ENCODE data around the gene LRRN2. TPM values are rescaled to one million over a fixed set of nuclear protein-coding genes. Genes with fewer than 3 reads are reported as not detected.

LRRN2 gene
- total RNA-seq, 4 donors from 2014 or later, result 0.10 to 0.32 TPM; not detected in 2

GRCh38 chr1:204714861-204715511 lies 29.4 kb upstream of the LRRN2 start:
- DNase-seq (ENCODE audit: low spot score in 2 of 2), result peak in 1 of 2 donors; percentile 54
- H3K4me3 ChIP-seq (ENCODE audit: low read depth, poor library complexity, severe bottlenecking), result no peak overlapping the region
- intact Hi-C loops (cut with DNase I; ENCODE audit: low total_unique reads), result no loop called here
- WGBS, 2 donors, result 58 to 62% methylated on average over 12 of the region's 12 CpGs
- no peak for TF ChIP-seq POLR2A (IDR thresholded peaks at IDR 0.05)
- TF ChIP-seq CTCF (IDR thresholded peaks at IDR 0.05), result no peak

- intact Hi-C loops (cut with DNase I; ENCODE audit: low total_unique reads), result no loop called here
- 66 to 71% methylated on average over 6 of the region's 6 CpGs for WGBS, 2 donors
- no peak for TF ChIP-seq POLR2A (IDR thresholded peaks at IDR 0.05)
- TF ChIP-seq CTCF (IDR thresholded peaks at IDR 0.05), result no peak
- no peak overlapping the region for H3K4me3 ChIP-seq (ENCODE audit: low read depth, poor library complexity, severe bottlenecking)
- peak in 1 of 2 donors; percentile 48 for DNase-seq (ENCODE audit: low spot score in 2 of 2)
These were observed 28.8 kb upstream of the LRRN2 start for GRCh38 chr1:204714194-204714860.

- 38 to 65% methylated on average over 5 of the region's 5 CpGs for WGBS, 2 donors
- no peak overlapping the region for H3K4me3 ChIP-seq (ENCODE audit: low read depth, poor library complexity, severe bottlenecking)
- no peak for TF ChIP-seq CTCF (IDR thresholded peaks at IDR 0.05)
- no peak for TF ChIP-seq POLR2A (IDR thresholded peaks at IDR 0.05)
- no peak for DNase-seq (ENCODE audit: low spot score in 2 of 2)
- intact Hi-C loops (cut with DNase I; ENCODE audit: low total_unique reads), result no loop called here
These were observed 28.0 kb upstream of the LRRN2 start for GRCh38 chr1:204713541-204713940.

- intact Hi-C loops (cut with DNase I; ENCODE audit: low total_unique reads), result no loop called here
- WGBS, 2 donors, result 70 to 71% methylated on average over 4 of the region's 4 CpGs
- TF ChIP-seq POLR2A (IDR thresholded peaks at IDR 0.05) (no peak), CTCF (IDR thresholded peaks at IDR 0.05) (no peak)
- DNase-seq (ENCODE audit: low spot score in 2 of 2), result no peak
- no peak overlapping the region for H3K4me3 ChIP-seq (ENCODE audit: low read depth, poor library complexity, severe bottlenecking)
These were observed 27.3 kb upstream of the LRRN2 start for GRCh38 chr1:204712708-204713430.

- WGBS, 2 donors, result 12 to 16% methylated on average over 23 of the region's 23 CpGs
- DNase-seq (ENCODE audit: low spot score in 2 of 2), result peak in 1 of 2 donors; percentile 77
These were observed 26.6 kb upstream of the LRRN2 start for GRCh38 chr1:204711947-204712701.

More at GRCh38 chr1:204711947-204712701, 26.6 kb upstream of the LRRN2 start:
- intact Hi-C loops (cut with DNase I; ENCODE audit: low total_unique reads), result no loop called here
- no peak for TF ChIP-seq POLR2A (IDR thresholded peaks at IDR 0.05)
- no peak for TF ChIP-seq CTCF (IDR thresholded peaks at IDR 0.05)
- no peak overlapping the region for H3K4me3 ChIP-seq (ENCODE audit: low read depth, poor library complexity, severe bottlenecking)

All from lower leg skin (tissue), 4 donors.